C4-2B (cell line): ENCODE data around the gene PIP5K1C.

Experiments used
- ZFX ChIP-seq: fragments of 450-650 bp; IDR thresholded peaks from 2 replicates; pipeline ENCODE4 v1.6.1; 2017
- TF ChIP-seq, protein P1 (sequence below): fragments of 450-650 bp; conservative IDR thresholded peaks from 2 replicates; pipeline ENCODE4 v1.5.1; 2017; ENCODE audit warnings: mild to moderate bottlenecking

DNA sequence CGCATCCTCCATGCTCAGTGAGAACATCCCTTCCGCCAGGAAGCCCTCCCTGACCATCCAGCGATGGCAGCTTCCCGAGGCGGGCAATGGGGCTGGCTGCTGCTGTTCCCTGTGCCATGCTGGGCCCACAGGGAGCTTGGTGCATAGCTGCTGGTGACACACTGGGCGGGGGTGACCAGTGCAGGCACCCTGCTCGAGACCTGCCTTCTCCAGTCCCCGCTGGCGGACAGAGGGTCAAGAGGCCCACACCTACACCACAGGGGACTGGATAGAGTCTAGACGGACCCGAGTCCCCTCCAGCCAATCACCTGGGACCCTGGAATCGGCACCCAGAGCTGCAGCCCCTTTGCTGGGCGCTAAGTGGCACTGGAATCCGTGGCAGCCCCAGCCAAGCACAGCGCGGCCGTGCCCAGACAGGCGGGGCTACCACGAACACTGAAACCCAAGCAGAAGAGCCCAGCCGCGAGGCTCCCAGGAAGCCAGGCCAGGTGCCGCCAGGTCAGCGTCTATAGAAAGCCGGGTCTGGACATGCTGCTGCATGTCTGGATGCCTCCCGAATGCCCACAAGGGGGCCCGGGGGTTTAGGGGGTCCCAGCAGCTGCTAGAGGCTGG, 84.6 kb downstream of the PIP5K1C start:
- TF ChIP-seq, protein P1, sequence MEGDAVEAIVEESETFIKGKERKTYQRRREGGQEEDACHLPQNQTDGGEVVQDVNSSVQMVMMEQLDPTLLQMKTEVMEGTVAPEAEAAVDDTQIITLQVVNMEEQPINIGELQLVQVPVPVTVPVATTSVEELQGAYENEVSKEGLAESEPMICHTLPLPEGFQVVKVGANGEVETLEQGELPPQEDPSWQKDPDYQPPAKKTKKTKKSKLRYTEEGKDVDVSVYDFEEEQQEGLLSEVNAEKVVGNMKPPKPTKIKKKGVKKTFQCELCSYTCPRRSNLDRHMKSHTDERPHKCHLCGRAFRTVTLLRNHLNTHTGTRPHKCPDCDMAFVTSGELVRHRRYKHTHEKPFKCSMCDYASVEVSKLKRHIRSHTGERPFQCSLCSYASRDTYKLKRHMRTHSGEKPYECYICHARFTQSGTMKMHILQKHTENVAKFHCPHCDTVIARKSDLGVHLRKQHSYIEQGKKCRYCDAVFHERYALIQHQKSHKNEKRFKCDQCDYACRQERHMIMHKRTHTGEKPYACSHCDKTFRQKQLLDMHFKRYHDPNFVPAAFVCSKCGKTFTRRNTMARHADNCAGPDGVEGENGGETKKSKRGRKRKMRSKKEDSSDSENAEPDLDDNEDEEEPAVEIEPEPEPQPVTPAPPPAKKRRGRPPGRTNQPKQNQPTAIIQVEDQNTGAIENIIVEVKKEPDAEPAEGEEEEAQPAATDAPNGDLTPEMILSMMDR = no peak
- no peak for TF ChIP-seq ZFX
